Fibroblast of pulmonary artery (primary cell): Measurements from ENCODE around the gene MGAT4B.
"Not testable (repeated sequence)": the region's sequence is repeated elsewhere in the genome, so short reads cannot be mapped to it uniquely, and the experiment has no call there.

ENCODE experiments used
- DNase-seq: peaks from one replicate; pipeline ENCODE4 v3.0.0-alpha.2; 2010; ENCODE audit warnings: low read depth
- H3K4me3 ChIP-seq: replicated peaks from 2 replicates; pipeline ENCODE4 v1.5.1; 2011; ENCODE audit warnings: low read depth, mild to moderate bottlenecking, control low read depth, low read length, moderate library complexity
- TF ChIP-seq, protein P1 (sequence below): IDR thresholded peaks from 2 replicates; pipeline ENCODE4 v1.5.1; 2011; ENCODE audit warnings: mild to moderate bottlenecking, control low read depth, low read length, inconsistent platforms; ENCODE audit errors: missing control alignments

The MGAT4B gene

DNA sequence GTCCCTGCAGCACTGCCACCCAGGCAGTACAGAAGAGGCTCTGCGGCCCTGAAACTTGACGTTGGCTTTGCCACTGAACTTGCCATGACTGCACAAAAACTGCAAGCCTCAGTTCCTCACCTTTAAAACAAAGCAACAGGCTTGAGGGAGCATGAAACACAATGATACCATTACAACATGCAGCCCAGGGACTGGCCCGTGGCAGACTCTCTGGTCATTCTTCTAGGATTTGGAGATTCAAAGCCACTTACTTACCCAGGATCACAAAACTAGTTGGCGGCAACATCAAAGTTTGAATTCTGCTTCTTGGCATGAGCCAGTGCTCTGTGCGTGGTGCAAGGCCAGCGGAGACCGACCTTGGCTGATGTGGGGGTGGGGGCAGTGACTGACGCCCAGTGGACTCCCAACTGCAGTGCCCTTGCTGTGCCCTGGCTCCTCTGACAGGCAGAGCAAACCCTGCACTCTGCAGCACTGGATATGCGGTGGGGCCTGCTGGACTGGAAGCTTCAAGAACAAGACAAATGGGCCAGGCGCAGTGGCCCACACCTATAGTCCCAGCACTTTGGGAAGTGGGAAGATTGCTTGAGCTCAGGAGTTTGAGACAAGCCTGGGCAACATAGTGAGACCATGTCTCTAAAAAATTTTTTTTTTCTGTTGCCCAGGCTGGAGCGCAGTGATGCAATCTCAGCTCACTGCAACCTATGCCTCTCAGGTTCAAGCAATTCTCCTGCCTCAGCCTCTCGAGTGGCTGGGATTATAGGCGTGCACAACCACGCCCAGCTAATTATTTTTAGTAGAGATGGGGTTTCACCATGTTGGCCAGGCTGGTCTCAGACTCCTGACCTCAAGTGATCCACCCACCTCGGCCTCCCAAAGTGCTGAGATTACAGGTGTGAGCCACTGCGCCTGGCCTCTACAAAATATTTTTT lies 32.9 kb upstream of the MGAT4B start:
- TF ChIP-seq, protein P1, sequence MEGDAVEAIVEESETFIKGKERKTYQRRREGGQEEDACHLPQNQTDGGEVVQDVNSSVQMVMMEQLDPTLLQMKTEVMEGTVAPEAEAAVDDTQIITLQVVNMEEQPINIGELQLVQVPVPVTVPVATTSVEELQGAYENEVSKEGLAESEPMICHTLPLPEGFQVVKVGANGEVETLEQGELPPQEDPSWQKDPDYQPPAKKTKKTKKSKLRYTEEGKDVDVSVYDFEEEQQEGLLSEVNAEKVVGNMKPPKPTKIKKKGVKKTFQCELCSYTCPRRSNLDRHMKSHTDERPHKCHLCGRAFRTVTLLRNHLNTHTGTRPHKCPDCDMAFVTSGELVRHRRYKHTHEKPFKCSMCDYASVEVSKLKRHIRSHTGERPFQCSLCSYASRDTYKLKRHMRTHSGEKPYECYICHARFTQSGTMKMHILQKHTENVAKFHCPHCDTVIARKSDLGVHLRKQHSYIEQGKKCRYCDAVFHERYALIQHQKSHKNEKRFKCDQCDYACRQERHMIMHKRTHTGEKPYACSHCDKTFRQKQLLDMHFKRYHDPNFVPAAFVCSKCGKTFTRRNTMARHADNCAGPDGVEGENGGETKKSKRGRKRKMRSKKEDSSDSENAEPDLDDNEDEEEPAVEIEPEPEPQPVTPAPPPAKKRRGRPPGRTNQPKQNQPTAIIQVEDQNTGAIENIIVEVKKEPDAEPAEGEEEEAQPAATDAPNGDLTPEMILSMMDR: no peak
- DNase-seq: peak; percentile 69

DNA sequence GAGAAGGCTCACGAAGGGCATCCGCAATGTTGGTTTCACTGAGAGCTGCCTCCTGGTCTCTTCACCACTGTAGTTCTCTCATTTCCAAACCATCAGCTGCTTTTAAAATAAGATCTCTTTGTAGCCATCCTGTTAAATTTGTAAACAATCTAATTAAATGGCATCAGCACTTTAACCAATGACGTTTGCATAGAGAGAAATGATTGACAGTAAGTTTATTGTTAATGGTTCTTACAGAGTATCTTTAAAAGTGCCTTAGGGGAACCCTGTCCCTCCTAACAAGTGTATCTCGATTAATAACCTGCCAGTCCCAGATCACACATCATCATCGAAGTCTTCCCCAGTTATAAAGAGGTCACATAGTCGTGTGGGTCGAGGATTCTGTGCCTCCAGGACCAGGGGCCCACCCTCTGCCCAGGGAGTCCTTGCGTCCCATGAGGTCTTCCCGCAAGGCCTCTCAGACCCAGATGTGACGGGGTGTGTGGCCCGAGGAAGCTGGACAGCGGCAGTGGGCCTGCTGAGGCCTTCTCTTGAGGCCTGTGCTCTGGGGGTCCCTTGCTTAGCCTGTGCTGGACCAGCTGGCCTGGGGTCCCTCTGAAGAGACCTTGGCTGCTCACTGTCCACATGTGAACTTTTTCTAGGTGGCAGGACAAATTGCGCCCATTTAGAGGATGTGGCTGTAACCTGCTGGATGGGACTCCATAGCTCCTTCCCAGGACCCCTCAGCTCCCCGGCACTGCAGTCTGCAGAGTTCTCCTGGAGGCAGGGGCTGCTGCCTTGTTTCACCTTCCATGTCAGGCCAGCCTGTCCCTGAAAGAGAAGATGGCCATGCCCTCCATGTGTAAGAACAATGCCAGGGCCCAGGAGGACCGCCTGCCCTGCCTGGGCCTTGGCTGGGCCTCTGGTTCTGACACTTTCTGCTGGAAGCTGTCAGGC lies 30.7 kb upstream of the MGAT4B start:
- no peak overlapping the region for H3K4me3 ChIP-seq
- DNase-seq: no peak
- TF ChIP-seq, protein P1: no peak

More for the DNA sequence above, 32.9 kb upstream of the MGAT4B start:
- no peak overlapping the region for H3K4me3 ChIP-seq

GRCh38 chr5:179836225-179837019 lies 29.8 kb upstream of the MGAT4B start:
- no peak for DNase-seq
- TF ChIP-seq, protein P1: no peak

DNA sequence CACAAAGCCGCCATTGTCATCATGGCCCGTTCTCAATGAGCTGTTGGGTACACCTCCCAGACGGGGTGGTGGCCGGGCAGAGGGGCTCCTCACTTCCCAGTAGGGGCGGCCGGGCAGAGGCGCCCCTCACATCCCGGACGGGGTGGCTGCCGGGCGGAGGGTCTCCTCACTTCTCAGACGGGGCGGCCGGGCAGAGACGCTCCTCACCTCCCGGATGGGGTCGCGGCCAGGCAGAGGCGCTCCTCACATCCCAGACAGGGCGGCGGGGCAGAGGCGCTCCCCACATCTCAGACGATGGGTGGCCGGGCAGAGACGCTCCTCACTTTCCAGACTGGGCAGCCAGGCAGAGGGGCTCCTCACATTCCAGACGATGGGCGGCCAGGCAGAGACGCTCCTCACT lies 28.2 kb upstream of the MGAT4B start:
- DNase-seq, H3K4me3 ChIP-seq: not testable (repeated sequence)

More at GRCh38 chr5:179836225-179837019, 29.8 kb upstream of the MGAT4B start:
- no peak overlapping the region for H3K4me3 ChIP-seq

DNA sequence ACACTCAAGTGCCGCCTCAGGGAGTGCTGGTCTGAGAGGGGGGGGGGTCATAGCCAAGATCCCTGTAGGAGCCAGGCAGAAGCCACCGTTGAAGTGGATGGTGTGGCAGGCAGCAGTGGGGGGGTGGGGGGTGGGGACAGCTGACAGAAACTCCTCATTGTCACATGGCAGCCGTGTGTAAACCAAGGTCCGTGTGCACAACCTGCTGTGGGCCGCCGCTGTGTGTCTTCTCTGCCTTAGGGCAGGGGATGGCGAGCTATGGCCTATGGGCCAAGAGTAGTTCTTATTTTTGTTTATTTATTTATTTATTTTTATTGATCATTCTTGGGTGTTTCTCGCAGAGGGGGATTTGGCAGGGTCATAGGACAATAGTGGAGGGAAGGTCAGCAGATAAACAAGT lies 27.5 kb upstream of the MGAT4B start:
- no peak overlapping the region for H3K4me3 ChIP-seq
- DNase-seq: no peak
- TF ChIP-seq, protein P1: no peak

DNA sequence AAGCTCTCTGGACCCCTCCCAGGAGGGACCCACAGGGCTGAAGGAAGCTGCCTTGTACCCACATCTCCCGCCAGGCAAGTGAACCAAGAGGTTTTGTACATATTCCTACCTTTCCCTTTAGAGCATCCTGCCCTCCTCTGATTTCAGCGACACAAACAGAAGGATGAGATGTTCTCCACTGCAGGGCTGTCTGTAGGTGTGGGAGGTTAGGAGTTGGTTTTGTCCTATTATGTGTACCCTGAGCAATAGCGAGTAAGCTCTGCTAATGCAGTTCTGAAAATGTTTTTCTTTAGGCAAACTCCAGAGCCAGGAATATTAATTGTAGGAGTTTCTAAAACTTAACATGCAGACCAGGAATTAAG lies 27.0 kb upstream of the MGAT4B start:
- H3K4me3 ChIP-seq: no peak overlapping the region
- TF ChIP-seq, protein P1: no peak
- no peak for DNase-seq
